ENCODE data around the gene LGALS14.
"Not testable (repeated sequence)": the region's sequence is repeated elsewhere in the genome, so short reads cannot be mapped to it uniquely, and the experiment has no call there.

The LGALS14 gene

DNA sequence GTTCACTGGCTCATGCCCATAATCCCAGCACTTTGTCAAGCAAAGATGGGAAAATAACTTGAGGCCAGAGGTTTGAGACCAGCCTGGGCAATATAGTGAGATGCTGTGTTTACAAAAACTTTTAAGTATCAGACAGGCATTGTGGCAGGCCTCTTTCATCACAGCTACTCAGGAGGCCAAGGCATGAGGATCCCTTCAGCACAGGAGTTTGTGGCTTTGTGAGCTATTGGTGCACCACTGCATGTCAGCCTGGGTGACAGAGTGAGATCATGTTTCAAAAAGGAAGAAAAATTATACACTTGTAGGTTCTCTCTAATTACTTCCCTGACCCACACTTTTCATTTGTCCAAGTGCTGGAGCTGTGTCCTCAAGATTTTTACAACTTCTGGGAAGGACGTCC lies 11.5 kb upstream of the LGALS14 start:
- no peaks in the 10 kb centered on the region for H3K27me3 ChIP-seq
- H3K4me3 ChIP-seq: no peak overlapping the region
- no peaks in the 10 kb centered on the region for H3K4me1 ChIP-seq
- no peak overlapping the region for H3K9ac ChIP-seq
- TF ChIP-seq Cebpa-rat (IDR thresholded peaks at IDR 0.05): no peak
- no peak overlapping the region for H3K27ac ChIP-seq
- H3K36me3 ChIP-seq: no peaks in the 10 kb centered on the region
- H3K4me2 ChIP-seq: no peak overlapping the region
- H4K20me1 ChIP-seq: no peaks in the 10 kb centered on the region
- H3K9me3 ChIP-seq: no peaks in the 10 kb centered on the region

DNA sequence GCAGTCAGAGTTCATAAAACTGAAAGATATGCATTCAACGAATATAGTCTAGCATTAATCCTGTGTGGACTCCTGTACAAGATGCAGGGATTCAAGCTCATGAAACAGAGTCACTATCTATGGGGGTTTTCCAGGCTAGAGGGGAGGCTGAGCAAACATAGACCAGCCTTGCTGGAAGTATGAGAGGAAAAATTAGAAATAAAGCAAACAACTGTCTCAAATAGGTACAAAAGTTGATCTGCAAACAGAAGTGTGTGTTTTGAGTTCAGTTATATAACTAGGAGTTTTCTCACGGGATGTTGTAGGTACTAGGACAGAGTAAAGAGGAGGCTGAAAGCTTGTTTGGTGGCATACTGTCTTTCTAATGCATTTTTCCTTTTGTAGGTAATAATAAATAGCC lies 8.5 kb upstream of the LGALS14 start:
- H3K4me2 ChIP-seq: no peak overlapping the region
- no peak for TF ChIP-seq Cebpa-rat (IDR thresholded peaks at IDR 0.05)
- no peak overlapping the region for H3K4me3 ChIP-seq
- no peaks in the 10 kb centered on the region for H3K36me3 ChIP-seq
- H3K27ac ChIP-seq: no peak overlapping the region
- no peak overlapping the region for H3K9ac ChIP-seq
- H3K27me3 ChIP-seq: no peaks in the 10 kb centered on the region
- H3K9me3 ChIP-seq: no peaks in the 10 kb centered on the region
- H4K20me1 ChIP-seq: no peaks in the 10 kb centered on the region
- peaks cover 14% of the 10 kb centered on the region for H3K4me1 ChIP-seq

DNA sequence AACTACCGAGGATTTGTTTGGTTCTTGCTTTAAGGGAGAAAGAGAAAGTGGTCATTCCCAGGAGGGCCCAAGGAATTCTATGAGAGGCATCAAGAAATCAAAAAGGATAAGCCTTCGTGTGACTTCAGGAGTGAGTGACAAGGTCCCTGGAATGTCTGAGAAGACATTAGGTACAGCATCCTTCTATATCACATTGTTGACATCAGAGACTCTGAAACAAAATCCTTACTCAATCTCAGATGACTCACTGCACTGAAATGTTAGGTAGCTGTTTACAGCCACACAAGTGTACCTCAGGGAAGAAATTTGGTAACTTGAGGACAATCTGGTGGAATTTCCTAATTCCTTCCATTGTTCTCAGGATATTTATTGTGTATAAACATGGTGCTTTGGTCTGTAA lies 7.9 kb upstream of the LGALS14 start:
- Histone ChIP-seq H3K36me3 (no peaks in the 10 kb centered on the region), H3K4me2 (no peak overlapping the region), H3K9ac (no peak overlapping the region), H3K9me3 (no peaks in the 10 kb centered on the region), H3K27ac (no peak overlapping the region), H3K4me1 (peaks cover 14% of the 10 kb centered on the region), H4K20me1 (no peaks in the 10 kb centered on the region), H3K27me3 (no peaks in the 10 kb centered on the region), H3K4me3 (no peak overlapping the region)
- TF ChIP-seq Cebpa-rat (IDR thresholded peaks at IDR 0.05): no peak

DNA sequence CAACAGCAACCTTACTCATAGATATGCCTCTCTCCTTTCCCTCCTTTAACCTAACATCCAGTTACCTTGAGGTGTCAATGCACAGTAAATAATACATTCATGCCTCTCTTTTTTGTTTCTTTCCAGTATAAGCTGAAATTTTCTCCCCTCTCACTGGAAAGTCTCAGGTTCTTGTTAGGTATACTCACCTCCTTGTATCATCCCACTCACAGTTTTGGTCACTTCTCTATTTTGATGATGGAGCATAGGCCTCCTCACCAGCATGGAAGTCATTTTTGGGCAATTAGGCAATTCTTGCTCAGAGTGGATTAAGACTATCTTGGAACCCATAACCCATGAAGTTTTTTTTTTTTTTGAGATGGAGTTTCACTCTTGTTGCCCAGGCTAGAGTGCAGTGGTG lies 5.7 kb upstream of the LGALS14 start:
- Histone ChIP-seq H3K36me3 (no peaks in the 10 kb centered on the region), H3K4me2 (peak overlapping the region; percentile 53; the same call in 1 of the 2 replicates), H4K20me1 (no peaks in the 10 kb centered on the region), H3K27ac (no peak overlapping the region), H3K4me3 (no peak overlapping the region), H3K9me3 (no peaks in the 10 kb centered on the region), H3K9ac (no peak overlapping the region), H3K27me3 (no peaks in the 10 kb centered on the region), H3K4me1 (peaks cover 14% of the 10 kb centered on the region)
- TF ChIP-seq Cebpa-rat (IDR thresholded peaks at IDR 0.05): no peak

DNA sequence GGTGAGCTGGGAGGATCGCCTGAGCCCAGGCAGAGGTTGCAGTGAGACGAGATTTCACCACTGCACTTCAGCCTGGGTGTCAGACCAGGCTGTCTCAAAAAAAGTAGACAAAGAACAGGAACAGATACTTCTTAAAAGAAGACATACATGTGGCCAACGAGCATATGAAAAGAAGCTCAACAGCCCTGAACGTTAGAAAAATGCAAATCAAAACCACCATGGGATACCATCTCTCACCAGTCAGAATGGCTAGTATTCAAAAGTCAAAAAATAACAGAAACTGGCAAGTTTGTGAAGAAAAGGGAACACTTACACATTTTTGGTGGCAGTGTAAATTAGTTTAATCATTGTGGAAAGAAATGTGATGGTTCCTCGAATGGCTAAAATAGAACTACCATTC lies 3.0 kb upstream of the LGALS14 start:
- Histone ChIP-seq H3K4me3 (no peak overlapping the region), H3K4me2 (no peak overlapping the region), H3K36me3 (no peaks in the 10 kb centered on the region), H4K20me1 (no peaks in the 10 kb centered on the region), H3K27ac (no peak overlapping the region), H3K27me3 (no peaks in the 10 kb centered on the region), H3K4me1 (peaks cover 21% of the 10 kb centered on the region), H3K9ac (no peak overlapping the region), H3K9me3 (no peaks in the 10 kb centered on the region)
- no peak for TF ChIP-seq Cebpa-rat (IDR thresholded peaks at IDR 0.05)

DNA sequence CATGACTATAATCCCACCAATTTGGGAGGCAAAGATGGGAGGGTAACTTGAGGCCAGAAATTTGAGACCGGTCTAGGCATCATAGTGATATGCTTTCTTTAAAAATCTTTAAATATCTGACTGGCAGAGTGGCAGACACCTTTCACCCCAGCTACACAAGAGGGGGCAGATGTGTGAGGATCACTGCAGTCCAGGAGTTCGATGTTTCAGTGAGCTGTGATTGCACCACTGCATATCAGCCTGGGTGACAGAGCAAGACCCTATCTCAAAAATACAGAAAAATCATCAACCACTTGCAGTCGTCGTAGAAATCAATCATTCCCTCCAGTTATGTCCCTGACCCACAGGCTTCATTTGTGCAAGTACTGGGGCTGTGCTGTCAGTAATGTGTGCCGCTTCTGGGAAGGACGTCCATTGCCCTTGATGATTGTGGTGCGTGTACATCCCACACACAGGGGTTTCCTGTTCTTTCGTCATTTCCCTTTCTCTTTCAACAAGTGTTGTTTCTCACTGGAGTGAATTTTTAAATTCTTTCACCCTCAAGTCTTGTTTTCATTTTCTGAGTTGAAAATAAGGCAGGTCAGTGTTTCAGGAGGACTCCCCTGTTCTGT lies 1.4 kb downstream of the LGALS14 start:
- Histone ChIP-seq H4K20me1 (no peaks in the 10 kb centered on the region), H3K27ac (no peak overlapping the region), H3K36me3 (no peaks in the 10 kb centered on the region), H3K4me1 (peaks cover 7% of the 10 kb centered on the region; the same call in 1 of the 2 replicates), H3K4me2 (peak overlapping the region; percentile 23), H3K9me3 (no peaks in the 10 kb centered on the region), H3K4me3 (no peak overlapping the region), H3K9ac (no peak overlapping the region), H3K27me3 (no peaks in the 10 kb centered on the region)
- no peak for TF ChIP-seq Cebpa-rat (IDR thresholded peaks at IDR 0.05)

DNA sequence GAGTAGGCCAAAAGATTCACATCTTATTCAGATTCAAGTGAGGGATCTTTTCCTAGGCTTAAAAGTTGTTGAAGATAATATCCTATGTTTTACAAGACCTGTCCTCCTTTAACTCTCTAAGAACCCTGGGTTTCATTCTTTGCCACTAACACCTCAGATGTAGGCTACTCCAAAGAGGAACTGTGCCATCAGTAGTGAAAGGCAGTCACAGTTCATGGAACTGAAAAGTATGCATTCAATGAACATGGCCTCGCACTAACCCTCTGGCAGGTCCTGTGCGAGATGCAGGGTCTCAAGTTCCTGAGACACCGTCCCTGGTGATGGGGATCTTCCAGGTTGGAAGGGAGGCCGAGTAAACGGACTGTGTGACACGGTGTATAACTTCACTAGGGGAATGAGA lies 4.3 kb downstream of the LGALS14 start:
- Histone ChIP-seq H3K9ac (no peak overlapping the region), H3K4me2 (no peak overlapping the region), H3K4me3 (no peak overlapping the region), H4K20me1 (no peaks in the 10 kb centered on the region), H3K27ac (no peak overlapping the region), H3K9me3 (no peaks in the 10 kb centered on the region), H3K27me3 (no peaks in the 10 kb centered on the region), H3K4me1 (peaks cover 7% of the 10 kb centered on the region; the same call in 1 of the 2 replicates), H3K36me3 (no peaks in the 10 kb centered on the region)
- TF ChIP-seq Cebpa-rat (IDR thresholded peaks at IDR 0.05): no peak

DNA sequence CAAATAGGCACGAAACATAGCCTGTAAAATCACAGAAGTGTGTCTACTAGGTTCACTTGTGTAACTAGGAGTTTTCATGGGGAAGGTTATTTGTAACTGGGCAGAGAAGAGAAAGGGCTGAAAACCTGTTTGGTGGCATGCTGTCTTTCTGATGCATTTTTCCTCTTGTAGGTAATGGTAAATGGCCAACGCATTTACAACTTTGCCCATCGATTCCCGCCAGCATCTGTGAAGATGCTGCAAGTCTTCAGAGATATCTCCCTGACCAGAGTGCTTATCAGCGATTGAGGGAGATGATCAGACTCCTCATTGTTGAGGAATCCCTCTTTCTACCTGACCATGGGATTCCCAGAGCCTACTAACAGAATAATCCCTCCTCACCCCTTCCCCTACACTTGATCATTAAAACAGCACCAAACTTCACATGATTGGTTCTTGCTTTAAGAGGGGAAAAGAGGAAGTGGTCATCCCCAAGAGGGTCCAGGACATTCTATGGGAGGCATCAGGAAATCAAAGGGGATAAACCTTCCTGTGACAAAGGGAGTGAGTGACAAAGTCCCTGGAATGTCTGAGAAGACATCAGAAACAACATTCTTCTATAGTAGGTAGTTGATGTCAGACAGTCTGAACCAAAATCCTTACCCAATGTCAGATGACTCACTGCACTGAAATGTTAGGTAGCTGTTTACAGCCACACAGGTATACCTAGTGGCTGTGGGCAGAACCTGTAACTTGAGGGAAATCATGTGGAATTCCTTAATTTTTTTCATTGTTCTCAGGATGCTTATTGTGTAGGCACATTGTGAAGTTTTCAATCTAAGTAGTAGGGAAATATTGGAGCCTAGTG lies 5.0 kb downstream of the LGALS14 start:
- H3K4me3 ChIP-seq: no peak overlapping the region
- H3K9me3 ChIP-seq: no peaks in the 10 kb centered on the region
- no peak overlapping the region for H3K27ac ChIP-seq
- H4K20me1 ChIP-seq: no peaks in the 10 kb centered on the region
- peaks cover 7% of the 10 kb centered on the region; the same call in 1 of the 2 replicates for H3K4me1 ChIP-seq
- no peaks in the 10 kb centered on the region for H3K36me3 ChIP-seq
- H3K27me3 ChIP-seq: no peaks in the 10 kb centered on the region
- H3K4me2 ChIP-seq: no peak overlapping the region
- TF ChIP-seq Cebpa-rat (IDR thresholded peaks at IDR 0.05): no peak
- H3K9ac ChIP-seq: no peak overlapping the region

DNA sequence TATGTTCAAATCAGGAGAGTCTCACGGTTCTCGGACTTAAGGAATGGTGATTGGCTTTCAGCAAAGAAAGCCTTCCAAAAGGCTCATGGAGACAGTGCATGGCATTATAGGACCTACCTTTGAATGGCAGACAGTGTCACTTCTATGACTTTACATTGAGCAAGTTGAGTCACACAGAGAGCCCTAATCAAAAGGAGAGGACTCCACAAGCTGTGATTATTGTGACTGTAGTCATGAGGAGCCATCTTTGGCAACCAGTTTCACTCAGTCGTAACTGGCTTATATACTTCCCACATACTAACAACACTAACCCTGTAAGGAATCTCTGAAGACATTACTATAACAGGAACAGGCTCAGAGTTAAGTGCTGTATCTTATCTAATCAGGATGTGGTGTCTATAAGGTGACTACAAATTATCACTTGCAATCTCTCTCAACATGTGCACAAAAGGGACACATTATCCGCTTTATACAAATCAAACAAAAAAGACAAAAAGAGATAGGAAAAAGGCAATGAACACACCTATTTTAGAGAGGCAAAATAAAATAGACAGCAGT lies 6.1 kb downstream of the LGALS14 start:
- H4K20me1 ChIP-seq: no peaks in the 10 kb centered on the region
- no peaks in the 10 kb centered on the region for H3K36me3 ChIP-seq
- H3K27me3 ChIP-seq: no peaks in the 10 kb centered on the region
- no peak for TF ChIP-seq Cebpa-rat (IDR thresholded peaks at IDR 0.05)
- peaks cover 7% of the 10 kb centered on the region; the same call in 1 of the 2 replicates for H3K4me1 ChIP-seq
- H3K27ac ChIP-seq: no peak overlapping the region
- no peak overlapping the region for H3K4me2 ChIP-seq
- no peak overlapping the region for H3K9ac ChIP-seq
- no peaks in the 10 kb centered on the region for H3K9me3 ChIP-seq
- H3K4me3 ChIP-seq: no peak overlapping the region

DNA sequence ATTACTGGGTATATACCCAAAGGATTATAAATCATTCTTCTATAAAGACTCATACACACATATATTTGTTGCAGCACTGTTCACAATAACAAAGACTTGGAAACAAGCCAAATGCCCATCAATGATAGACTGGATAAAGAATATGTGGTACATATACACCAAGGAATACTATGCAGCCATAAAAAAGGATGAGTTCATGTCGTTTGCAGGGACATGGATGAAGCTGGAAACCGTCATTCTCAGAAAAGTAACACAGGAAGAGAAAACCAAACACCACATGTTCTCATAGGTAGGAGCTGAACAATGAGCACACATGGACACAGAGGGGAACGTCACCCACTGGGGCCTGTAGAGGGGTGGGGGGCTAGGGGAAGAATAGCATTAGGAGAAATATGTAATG lies 15.9 kb downstream of the LGALS14 start:
- H4K20me1 ChIP-seq, H3K9me3 ChIP-seq, H3K36me3 ChIP-seq, H3K4me3 ChIP-seq, H3K4me2 ChIP-seq, H3K9ac ChIP-seq, H3K27me3 ChIP-seq, H3K4me1 ChIP-seq, H3K27ac ChIP-seq: not testable (repeated sequence)
